ENCODE measurements around the gene CASR.
A peak's percentile ranks its signal among the peaks of the same experiment; 100 is the strongest.

CASR gene, protein sequence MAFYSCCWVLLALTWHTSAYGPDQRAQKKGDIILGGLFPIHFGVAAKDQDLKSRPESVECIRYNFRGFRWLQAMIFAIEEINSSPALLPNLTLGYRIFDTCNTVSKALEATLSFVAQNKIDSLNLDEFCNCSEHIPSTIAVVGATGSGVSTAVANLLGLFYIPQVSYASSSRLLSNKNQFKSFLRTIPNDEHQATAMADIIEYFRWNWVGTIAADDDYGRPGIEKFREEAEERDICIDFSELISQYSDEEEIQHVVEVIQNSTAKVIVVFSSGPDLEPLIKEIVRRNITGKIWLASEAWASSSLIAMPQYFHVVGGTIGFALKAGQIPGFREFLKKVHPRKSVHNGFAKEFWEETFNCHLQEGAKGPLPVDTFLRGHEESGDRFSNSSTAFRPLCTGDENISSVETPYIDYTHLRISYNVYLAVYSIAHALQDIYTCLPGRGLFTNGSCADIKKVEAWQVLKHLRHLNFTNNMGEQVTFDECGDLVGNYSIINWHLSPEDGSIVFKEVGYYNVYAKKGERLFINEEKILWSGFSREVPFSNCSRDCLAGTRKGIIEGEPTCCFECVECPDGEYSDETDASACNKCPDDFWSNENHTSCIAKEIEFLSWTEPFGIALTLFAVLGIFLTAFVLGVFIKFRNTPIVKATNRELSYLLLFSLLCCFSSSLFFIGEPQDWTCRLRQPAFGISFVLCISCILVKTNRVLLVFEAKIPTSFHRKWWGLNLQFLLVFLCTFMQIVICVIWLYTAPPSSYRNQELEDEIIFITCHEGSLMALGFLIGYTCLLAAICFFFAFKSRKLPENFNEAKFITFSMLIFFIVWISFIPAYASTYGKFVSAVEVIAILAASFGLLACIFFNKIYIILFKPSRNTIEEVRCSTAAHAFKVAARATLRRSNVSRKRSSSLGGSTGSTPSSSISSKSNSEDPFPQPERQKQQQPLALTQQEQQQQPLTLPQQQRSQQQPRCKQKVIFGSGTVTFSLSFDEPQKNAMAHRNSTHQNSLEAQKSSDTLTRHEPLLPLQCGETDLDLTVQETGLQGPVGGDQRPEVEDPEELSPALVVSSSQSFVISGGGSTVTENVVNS
- long read RNA-seq: 0 reads

DNA sequence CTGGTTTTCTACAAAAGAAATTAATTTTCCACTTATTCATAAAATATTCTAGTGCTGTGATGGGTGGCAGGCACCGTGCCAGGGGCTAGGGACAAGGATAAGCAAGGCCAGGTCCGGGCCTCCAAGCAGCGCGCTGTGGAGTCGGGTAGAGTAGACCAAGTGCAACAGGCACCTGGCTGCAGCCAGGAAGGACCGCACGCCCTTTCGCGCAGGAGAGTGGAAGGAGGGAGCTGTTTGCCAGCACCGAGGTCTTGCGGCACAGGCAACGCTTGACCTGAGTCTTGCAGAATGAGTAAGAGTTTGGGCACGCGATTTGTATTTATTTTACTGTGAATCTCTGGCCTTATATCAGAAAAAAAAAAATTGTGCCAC lies at the start of gene CASR:
TSS of gene CASR (plus strand) at position 148 of the 372 bp plus-strand sequence. CDS start 70,522 bp downstream, outside the sequence.
- TF ChIP-seq, protein P1, sequence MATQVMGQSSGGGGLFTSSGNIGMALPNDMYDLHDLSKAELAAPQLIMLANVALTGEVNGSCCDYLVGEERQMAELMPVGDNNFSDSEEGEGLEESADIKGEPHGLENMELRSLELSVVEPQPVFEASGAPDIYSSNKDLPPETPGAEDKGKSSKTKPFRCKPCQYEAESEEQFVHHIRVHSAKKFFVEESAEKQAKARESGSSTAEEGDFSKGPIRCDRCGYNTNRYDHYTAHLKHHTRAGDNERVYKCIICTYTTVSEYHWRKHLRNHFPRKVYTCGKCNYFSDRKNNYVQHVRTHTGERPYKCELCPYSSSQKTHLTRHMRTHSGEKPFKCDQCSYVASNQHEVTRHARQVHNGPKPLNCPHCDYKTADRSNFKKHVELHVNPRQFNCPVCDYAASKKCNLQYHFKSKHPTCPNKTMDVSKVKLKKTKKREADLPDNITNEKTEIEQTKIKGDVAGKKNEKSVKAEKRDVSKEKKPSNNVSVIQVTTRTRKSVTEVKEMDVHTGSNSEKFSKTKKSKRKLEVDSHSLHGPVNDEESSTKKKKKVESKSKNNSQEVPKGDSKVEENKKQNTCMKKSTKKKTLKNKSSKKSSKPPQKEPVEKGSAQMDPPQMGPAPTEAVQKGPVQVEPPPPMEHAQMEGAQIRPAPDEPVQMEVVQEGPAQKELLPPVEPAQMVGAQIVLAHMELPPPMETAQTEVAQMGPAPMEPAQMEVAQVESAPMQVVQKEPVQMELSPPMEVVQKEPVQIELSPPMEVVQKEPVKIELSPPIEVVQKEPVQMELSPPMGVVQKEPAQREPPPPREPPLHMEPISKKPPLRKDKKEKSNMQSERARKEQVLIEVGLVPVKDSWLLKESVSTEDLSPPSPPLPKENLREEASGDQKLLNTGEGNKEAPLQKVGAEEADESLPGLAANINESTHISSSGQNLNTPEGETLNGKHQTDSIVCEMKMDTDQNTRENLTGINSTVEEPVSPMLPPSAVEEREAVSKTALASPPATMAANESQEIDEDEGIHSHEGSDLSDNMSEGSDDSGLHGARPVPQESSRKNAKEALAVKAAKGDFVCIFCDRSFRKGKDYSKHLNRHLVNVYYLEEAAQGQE (IDR thresholded peaks at IDR 0.05; ENCODE audit: insufficient replicate concordance, low read depth): no peak
- TF ChIP-seq GABPA (IDR thresholded peaks at IDR 0.05; ENCODE audit: low read depth): no peak
- TF ChIP-seq POLR2AphosphoS5 (IDR thresholded peaks at IDR 0.05; ENCODE audit: low read depth): no peak
- no peak for TF ChIP-seq SPI1 (IDR thresholded peaks at IDR 0.05; ENCODE audit: borderline replicate concordance, low read depth)
- TF ChIP-seq, protein P2, sequence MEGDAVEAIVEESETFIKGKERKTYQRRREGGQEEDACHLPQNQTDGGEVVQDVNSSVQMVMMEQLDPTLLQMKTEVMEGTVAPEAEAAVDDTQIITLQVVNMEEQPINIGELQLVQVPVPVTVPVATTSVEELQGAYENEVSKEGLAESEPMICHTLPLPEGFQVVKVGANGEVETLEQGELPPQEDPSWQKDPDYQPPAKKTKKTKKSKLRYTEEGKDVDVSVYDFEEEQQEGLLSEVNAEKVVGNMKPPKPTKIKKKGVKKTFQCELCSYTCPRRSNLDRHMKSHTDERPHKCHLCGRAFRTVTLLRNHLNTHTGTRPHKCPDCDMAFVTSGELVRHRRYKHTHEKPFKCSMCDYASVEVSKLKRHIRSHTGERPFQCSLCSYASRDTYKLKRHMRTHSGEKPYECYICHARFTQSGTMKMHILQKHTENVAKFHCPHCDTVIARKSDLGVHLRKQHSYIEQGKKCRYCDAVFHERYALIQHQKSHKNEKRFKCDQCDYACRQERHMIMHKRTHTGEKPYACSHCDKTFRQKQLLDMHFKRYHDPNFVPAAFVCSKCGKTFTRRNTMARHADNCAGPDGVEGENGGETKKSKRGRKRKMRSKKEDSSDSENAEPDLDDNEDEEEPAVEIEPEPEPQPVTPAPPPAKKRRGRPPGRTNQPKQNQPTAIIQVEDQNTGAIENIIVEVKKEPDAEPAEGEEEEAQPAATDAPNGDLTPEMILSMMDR (IDR thresholded peaks at IDR 0.05; ENCODE audit: insufficient read depth, low read length): no peak
- Histone ChIP-seq H3K27me3 (ENCODE audit: insufficient read depth, poor library complexity, severe bottlenecking) (no peaks in the 10 kb centered on the region), H3K27ac (replicated peaks) (no peak within 1 kb of the TSS), H3K4me3 (replicated peaks; ENCODE audit: insufficient read depth, low read length) (peak within 1 kb of the TSS; percentile 15; the same call in 1 of the 2 replicates)
- DNase-seq (ENCODE audit: low read depth in 1 of 2, low spot score in 1 of 2): no peak

DNA sequence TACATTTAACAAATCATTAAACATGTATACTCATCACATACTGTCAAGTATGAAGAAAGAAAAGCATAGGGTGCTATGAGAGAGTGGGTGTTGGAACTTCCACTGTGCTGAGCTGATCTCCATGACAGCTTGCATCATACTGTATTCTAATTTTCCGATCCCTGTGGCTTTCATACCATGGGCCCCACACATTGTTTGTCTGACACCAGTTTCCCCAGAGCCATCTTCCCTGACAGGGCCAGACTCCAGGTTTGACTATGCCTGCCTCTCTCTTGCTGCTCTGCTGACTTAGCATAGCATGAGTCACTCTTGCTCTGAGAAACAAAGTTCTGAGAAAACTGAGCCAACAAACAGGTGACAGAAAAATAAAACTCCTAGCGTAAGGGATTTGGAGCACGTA lies 37.0 kb upstream of the CASR start:
- TF ChIP-seq, protein P2 (IDR thresholded peaks at IDR 0.05; ENCODE audit: insufficient read depth, low read length): no peak
- no peak for TF ChIP-seq SPI1 (IDR thresholded peaks at IDR 0.05; ENCODE audit: borderline replicate concordance, low read depth)
- no peak for TF ChIP-seq POLR2AphosphoS5 (IDR thresholded peaks at IDR 0.05; ENCODE audit: low read depth)
- TF ChIP-seq, protein P1 (IDR thresholded peaks at IDR 0.05; ENCODE audit: insufficient replicate concordance, low read depth): no peak
- no peak for TF ChIP-seq GABPA (IDR thresholded peaks at IDR 0.05; ENCODE audit: low read depth)
- DNase-seq (ENCODE audit: low read depth in 1 of 2, low spot score in 1 of 2): no peak

DNA sequence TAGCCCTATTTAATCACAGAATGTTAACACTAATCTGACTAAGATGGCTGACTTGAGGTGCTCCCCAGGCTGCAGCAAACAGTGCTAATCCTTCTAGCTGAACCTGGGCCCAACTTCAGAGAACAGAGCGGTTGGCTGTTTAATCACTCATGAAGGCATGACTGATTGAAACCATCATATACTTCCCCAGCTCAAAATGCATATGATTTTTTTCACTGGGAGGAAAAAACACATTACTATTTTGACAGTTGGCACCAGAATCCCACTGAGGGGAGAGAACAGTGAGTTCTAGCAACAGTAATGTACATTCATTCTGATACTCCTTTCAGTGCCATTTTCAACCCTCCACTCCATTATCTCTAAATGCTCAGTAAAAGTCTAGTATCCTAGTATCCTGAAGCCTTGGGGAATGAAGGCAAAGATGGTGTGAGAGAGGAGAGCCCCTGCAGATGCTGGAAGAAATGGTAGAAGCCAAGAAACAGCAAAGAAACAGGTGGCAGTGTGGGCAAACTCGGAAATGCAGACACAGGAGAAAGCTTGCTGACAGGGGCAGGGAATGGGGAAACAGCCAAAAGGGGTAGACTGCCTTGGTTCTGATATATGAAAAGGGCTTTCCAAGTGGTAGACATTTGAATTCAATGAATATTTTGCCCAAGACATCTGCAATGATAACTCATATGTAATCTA lies 34.4 kb upstream of the CASR start:
- DNase-seq (ENCODE audit: low read depth in 1 of 2, low spot score in 1 of 2): no peak
- no peak overlapping the region for H3K4me3 ChIP-seq (replicated peaks; ENCODE audit: insufficient read depth, low read length)
- H3K27me3 ChIP-seq (ENCODE audit: insufficient read depth, poor library complexity, severe bottlenecking): no peaks in the 10 kb centered on the region
- TF ChIP-seq, protein P1 (IDR thresholded peaks at IDR 0.05; ENCODE audit: insufficient replicate concordance, low read depth): no peak
- TF ChIP-seq SPI1 (IDR thresholded peaks at IDR 0.05; ENCODE audit: borderline replicate concordance, low read depth) (no peak), GABPA (IDR thresholded peaks at IDR 0.05; ENCODE audit: low read depth) (no peak), POLR2AphosphoS5 (IDR thresholded peaks at IDR 0.05; ENCODE audit: low read depth) (no peak)
- TF ChIP-seq, protein P2 (IDR thresholded peaks at IDR 0.05; ENCODE audit: insufficient read depth, low read length): no peak
- H3K27ac ChIP-seq (replicated peaks): no peak overlapping the region

More for the DNA sequence above, 37.0 kb upstream of the CASR start:
- Histone ChIP-seq H3K4me3 (replicated peaks; ENCODE audit: insufficient read depth, low read length) (no peak overlapping the region), H3K27ac (replicated peaks) (no peak overlapping the region), H3K27me3 (ENCODE audit: insufficient read depth, poor library complexity, severe bottlenecking) (no peaks in the 10 kb centered on the region)

Measured in HL-60 (cell line).